GM18526 (cell line): ENCODE measurements around the gene INPP5D.

Source experiments
- POLR2A ChIP-seq: IDR thresholded peaks from 3 replicates; pipeline ENCODE4 v1.6.1; 2011; ENCODE audit not compliant: insufficient read length; ENCODE audit errors: extremely low read depth

The INPP5D gene

GRCh38 chr2:233091595-233092375 is 31.6 kb downstream of the INPP5D start:
- TF ChIP-seq POLR2A: no peak

DNA sequence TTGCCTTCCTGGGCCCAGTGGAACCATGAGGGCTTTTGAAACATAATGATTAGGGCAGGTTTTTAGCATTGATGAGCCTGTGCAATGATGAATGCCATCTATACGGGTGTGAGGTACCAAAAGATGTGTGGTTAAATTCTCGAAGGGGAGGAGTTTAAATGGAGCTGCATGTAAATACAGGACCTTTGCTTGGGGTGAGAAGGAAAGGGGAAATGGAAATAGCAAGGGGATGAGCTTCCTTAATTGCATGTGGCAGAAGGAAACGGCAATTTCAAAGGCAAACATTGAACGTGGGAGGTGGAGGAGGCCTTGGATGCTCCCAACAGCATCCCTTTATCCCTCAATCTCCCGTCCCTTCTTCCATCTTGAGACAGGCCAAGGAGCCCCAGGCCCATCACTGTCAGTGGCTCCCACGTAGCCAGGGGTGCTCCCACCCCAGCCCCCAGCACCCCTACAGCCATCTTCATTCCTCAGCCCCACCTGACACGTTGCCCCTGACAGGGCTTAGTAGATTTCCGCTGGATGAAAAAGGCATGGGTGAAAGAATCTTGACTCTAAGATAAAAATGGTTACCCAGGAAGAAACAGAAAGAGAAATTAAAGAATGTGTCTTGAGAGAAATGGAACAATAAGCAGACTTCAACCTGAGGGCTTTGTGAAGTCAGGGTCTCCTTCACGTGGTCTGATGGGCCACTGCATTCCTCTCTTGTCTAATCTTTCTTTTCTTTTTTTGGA is 32.5 kb downstream of the INPP5D start:
- TF ChIP-seq POLR2A: no peak

GRCh38 chr2:233093166-233093448 is 33.0 kb downstream of the INPP5D start:
- TF ChIP-seq POLR2A: no peak

GRCh38 chr2:233093721-233094120 is 33.6 kb downstream of the INPP5D start:
- TF ChIP-seq POLR2A: no peak

DNA sequence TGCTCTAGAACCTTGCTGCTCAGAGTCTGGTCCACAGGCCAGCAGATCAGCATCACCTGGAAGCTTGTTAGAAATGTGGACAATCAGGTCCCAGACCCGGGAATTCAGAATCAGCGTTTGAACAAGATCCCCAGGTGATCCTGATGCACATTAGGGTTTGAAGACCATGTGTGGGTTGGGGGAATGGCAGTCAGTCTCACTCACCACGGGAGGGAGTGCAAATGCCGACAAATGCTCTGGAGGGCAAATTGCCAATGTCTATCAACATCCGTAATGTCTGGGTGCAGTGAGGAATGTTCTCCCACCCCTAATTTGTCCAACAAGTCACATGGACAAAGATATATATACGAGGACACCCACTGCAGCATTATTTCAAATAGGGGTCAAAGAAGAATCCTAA is 34.5 kb downstream of the INPP5D start:
- no peak for TF ChIP-seq POLR2A

DNA sequence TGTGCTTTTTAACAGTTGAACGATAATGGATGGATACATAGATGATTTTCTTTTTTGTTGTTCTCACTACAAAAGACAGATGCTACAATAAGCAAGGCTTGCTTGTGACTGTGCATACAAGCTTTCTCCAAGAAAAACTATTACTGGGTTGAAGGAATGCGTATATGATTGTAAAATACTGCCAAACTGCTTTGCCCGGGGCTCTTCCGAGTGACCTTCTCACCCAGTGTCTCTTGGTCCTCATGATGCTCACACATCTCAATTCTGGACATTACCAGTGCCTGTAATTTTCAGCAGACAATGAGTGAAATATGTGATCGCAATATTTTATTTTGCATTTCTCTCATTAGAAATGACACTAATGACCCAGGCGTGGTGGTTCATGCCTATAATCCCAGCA is 35.9 kb downstream of the INPP5D start:
- no peak for TF ChIP-seq POLR2A

DNA sequence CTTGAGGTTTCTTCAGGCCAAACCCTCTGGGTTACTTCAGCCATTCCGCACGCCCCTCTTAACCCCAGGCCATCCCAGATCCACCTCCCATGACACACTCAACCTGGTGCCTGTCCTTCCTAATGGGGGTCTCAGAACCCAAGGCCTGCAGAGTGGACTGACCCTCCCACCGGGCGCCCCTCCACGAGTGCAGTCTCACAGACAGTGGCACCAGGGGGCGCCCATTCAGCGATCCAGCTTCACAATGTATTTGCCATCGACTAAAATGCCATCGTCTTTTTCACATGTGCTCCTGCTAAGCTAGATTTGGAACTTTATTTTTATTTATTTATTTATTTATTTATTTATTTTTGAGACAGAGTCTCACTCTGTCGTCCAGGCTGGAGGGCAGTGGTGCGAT is 38.5 kb downstream of the INPP5D start:
- no peak for TF ChIP-seq POLR2A

DNA sequence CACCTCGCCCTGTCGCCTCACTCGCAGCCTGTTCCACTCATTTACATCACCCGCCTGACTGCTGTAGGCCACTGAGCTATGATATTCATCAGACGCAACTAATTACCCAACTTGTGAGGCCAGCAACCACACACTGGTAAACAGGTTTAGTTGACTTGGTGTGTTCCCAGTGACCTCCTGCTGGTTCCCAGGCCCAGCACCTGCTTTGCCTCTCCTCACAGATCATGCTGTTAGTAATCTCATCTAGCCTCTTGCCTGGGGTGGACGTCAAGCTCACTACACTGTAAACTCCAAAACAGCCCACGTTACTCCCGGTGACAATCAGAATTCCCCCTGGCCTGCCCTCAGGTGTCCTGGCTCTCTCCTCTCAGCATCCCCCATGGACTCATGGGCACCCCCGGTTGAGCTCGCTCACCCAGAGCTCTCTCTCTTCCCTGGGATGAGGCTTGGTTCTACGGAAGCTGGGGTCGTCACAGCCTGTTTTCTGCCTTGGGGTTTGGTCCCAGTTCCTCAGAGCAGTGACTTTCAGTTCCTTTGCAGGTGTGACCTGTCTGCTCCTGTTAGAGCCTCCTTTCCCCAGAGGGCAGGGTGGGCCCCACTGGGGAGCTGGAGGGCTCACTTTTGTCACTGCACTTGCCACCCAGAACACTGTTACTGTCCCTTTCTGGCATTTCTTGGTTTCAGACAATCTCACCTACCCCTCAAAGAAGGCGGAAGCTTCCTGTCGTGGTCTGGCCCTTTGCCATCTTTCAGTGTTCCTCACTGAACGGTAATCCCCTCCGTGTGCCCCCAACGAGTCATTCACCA is 40.3 kb downstream of the INPP5D start:
- TF ChIP-seq POLR2A: no peak

- no peak for TF ChIP-seq POLR2A
These were observed 41.0 kb downstream of the INPP5D start for GRCh38 chr2:233101141-233101540.

DNA sequence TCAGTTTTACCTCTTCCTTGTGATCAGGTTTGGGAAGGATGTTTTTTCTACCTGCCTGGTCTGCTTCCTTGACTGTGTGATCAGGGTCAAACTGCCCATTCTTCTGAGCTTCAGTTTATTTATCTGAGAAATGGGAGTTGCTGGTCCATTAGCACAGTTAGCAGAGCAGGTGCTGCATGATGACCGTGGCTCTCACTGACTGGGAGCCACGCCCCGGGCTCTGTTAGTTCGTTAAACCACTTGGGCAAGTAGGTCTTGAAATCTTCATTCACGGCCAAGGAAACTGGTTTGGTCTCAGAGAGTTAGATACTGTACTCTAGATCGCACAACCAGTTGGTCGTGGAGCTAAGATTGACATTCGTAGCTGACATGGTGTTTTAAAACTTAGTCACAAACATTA is 41.7 kb downstream of the INPP5D start:
- no peak for TF ChIP-seq POLR2A

GRCh38 chr2:233105156-233105895 is 45.2 kb downstream of the INPP5D start:
- no peak for TF ChIP-seq POLR2A

GRCh38 chr2:233105930-233106329 is 45.8 kb downstream of the INPP5D start:
- no peak for TF ChIP-seq POLR2A

- TF ChIP-seq POLR2A: no peak
These were observed 46.9 kb downstream of the INPP5D start for GRCh38 chr2:233107011-233107410.

GRCh38 chr2:233107831-233108300 is 47.7 kb downstream of the INPP5D start:
- no peak for TF ChIP-seq POLR2A
